ENCODE data around the gene SLC11A1.

Gene SLC11A1

DNA sequence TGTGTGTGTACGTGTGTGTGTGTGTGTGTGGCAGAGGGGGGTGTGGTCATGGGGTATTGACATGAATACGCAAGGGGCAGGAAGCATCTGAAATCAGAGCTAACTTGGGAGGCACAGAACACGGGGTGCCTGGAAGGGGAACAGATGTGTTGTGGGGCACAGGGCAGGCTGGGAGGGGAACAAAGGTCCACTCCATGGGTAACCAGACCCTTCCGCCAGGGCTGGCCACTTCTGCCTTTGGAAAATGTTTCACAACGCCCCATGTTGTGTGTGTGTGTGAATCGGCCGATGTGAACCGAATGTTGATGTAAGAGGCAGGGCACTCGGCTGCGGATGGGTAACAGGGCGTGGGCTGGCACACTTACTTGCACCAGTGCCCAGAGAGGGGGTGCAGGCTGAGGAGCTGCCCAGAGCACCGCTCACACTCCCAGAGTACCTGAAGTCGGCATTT, at the start of gene SLC11A1:
Gene SLC11A1 (plus strand): TSS at position 358 of the 451 bp plus-strand sequence. CDS start 96 bp downstream, outside the sequence.
- TF ChIP-seq GATA3 (IDR thresholded peaks at IDR 0.05; ENCODE audit: low read depth, low read length) (no peak), GATA2 (IDR thresholded peaks at IDR 0.05; ENCODE audit: low read depth, low read length) (no peak)

DNA sequence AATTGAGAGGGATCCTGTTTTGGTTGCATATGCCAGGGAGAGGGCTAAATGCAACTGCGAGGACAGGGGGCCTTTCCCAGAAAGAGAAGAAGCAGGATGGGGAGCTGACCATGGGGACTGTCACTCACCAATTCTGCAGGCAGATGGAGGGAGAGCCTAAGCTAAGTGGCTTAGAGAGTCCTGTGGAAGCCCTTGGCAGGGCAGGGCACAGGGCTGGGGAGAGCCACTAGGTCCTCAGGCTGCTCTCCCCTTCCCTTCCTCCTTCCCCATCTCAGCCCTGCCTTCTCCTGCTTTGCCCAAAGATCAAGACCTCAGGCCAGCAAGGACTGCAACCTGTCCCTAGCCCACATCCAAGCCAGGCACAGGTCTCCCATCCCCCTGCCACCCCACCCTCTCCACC, 49.8 kb upstream of the SLC11A1 start:
- TF ChIP-seq GATA2 (IDR thresholded peaks at IDR 0.05; ENCODE audit: low read depth, low read length), result no peak
- no peak for TF ChIP-seq GATA3 (IDR thresholded peaks at IDR 0.05; ENCODE audit: low read depth, low read length)

- TF ChIP-seq GATA2 (IDR thresholded peaks at IDR 0.05; ENCODE audit: low read depth, low read length), result no peak
- TF ChIP-seq GATA3 (IDR thresholded peaks at IDR 0.05; ENCODE audit: low read depth, low read length), result no peak
Measured at GRCh38 chr2:218332920-218333645, 49.0 kb upstream of the SLC11A1 start.

DNA sequence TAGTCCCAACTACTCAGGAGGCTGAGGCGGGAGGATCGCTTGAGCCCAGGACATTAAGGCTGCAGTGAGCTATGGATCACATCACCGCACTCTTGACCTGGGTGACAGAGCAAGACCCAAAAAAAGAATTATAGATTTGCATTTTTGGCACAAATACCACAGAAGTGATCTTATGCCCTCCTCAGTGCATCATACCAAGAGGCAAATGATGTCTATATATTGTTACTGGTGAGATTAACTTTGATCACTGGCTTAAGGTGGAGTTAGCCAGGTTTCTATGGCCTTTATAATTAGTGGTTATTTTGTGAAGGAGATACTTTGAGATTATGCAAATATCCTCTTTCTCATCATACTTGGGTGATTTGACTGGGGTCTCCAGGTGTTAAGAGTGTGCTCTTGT, 47.5 kb upstream of the SLC11A1 start:
- no peak for TF ChIP-seq GATA2 (IDR thresholded peaks at IDR 0.05; ENCODE audit: low read depth, low read length)

GRCh38 chr2:218340656-218341055, 41.4 kb upstream of the SLC11A1 start:
- no peak for TF ChIP-seq GATA2 (IDR thresholded peaks at IDR 0.05; ENCODE audit: low read depth, low read length)
- no peak for TF ChIP-seq GATA3 (IDR thresholded peaks at IDR 0.05; ENCODE audit: low read depth, low read length)

- TF ChIP-seq GATA2 (IDR thresholded peaks at IDR 0.05; ENCODE audit: low read depth, low read length), result no peak
- no peak for TF ChIP-seq GATA3 (IDR thresholded peaks at IDR 0.05; ENCODE audit: low read depth, low read length)
Measured at GRCh38 chr2:218341381-218341780, 40.7 kb upstream of the SLC11A1 start.

- TF ChIP-seq GATA3 (IDR thresholded peaks at IDR 0.05; ENCODE audit: low read depth, low read length), result no peak
- no peak for TF ChIP-seq GATA2 (IDR thresholded peaks at IDR 0.05; ENCODE audit: low read depth, low read length)
Measured at GRCh38 chr2:218342837-218343236, 39.2 kb upstream of the SLC11A1 start.

- no peak for TF ChIP-seq GATA3 (IDR thresholded peaks at IDR 0.05; ENCODE audit: low read depth, low read length)
- no peak for TF ChIP-seq GATA2 (IDR thresholded peaks at IDR 0.05; ENCODE audit: low read depth, low read length)
Measured at GRCh38 chr2:218343591-218343990, 38.5 kb upstream of the SLC11A1 start.

DNA sequence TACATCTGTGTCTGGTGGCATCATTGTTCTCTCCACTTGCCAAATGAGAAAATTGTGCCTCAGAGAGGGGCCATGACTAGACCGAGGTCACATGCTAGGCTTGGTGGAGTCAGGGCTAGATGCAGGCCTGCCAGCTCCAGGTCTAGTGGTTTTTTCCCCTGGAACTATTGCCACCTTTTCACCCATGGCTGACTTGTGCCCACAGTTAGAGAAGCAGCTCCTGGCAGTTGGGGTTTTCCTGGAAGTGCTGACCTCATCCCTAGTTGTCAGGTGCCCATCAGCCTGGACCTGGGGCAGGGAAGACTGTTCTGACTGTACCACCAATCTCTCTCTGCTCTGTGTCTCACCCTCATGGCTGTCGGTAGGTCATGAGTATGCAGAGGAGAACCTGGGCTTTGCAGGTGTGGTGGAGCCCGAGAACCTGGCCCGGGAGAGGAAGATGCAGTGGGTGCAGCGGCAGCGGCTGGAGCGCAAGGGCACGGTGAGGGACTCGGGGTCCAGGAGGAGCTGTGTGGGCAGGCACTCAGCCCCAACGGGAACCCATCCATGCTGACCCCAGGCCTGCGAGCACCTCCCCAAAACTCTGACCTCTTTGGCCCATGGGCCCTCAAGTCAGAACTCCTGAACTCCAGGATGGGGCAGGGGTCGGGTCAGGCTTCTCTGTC, 37.9 kb upstream of the SLC11A1 start:
- TF ChIP-seq GATA3 (IDR thresholded peaks at IDR 0.05; ENCODE audit: low read depth, low read length) (no peak), GATA2 (IDR thresholded peaks at IDR 0.05; ENCODE audit: low read depth, low read length) (no peak)

DNA sequence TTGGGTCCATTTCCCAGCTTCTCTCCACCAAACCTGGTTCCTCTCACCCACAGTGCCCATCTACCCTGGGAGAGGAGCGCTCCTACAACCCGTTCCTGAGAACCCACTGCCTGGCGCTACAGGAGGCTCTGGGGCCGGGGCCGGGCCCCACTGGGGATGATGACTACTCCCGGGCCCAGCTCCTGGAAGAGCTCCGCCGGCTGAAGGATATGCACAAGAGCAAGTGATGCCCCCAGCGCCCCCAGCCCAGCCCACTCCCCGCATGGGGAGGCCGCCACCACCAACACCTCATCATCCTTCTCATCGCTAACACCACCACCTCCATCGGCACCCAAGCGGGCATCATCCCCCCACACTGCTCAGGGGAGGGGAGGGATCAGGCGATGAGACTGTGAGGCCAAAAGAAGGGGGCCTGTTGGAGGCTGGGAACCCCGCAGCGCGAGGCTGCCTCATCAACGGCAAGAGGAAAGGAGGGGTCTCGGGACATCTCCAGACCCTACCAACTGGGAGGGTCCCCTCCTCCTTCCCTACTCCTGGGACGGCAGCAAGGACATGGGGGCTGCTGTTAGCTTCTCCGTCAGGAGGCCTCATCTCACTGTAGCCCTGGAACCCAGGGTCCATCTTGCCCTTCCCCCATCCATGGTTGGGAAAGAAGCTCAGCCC, 37.2 kb upstream of the SLC11A1 start:
- TF ChIP-seq GATA3 (IDR thresholded peaks at IDR 0.05; ENCODE audit: low read depth, low read length) (no peak), GATA2 (IDR thresholded peaks at IDR 0.05; ENCODE audit: low read depth, low read length) (no peak)

GRCh38 chr2:218345491-218346236, 36.4 kb upstream of the SLC11A1 start:
- TF ChIP-seq GATA3 (IDR thresholded peaks at IDR 0.05; ENCODE audit: low read depth, low read length) (no peak), GATA2 (IDR thresholded peaks at IDR 0.05; ENCODE audit: low read depth, low read length) (no peak)

DNA sequence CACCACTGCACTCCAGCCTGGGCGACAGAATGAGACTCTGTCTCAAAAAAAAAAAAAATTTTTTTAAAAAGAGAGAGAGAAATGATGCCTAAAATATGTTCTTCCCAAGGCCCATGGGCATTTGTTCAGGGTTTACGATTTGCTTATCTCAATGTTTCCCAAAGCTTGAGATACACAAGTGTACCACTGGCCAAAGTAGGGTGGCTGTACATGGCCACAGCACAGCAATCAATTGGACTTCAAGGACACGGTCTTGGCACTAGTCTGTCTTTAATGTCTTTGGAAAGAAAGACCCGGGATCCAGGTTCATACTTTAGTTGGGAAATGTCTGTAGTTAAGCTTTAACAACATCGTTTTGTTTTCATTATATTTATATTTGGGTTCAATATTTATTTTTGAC, 34.9 kb upstream of the SLC11A1 start:
- TF ChIP-seq GATA2 (IDR thresholded peaks at IDR 0.05; ENCODE audit: low read depth, low read length) (no peak), GATA3 (IDR thresholded peaks at IDR 0.05; ENCODE audit: low read depth, low read length) (no peak)

DNA sequence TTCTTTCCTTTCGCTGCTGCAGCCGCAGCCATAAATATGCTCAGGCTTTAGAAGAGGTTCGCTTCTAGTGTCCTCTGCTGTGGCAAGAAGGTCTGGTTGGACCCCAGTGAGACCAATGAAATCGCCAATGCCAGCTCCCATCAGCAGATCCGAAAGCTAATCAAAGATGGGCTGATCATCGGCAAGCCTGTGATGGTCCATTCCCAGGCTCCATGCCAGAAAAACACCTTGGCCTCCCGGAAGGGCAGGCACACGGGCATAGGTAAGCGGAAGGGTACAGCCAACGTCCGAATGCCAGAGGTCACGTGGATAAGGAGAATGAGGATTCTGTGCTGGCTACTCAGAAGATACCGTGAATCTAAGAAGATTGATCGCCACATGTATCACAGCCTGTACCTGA, 28.0 kb upstream of the SLC11A1 start:
- TF ChIP-seq GATA3 (IDR thresholded peaks at IDR 0.05; ENCODE audit: low read depth, low read length) (no peak), GATA2 (IDR thresholded peaks at IDR 0.05; ENCODE audit: low read depth, low read length) (no peak)

DNA sequence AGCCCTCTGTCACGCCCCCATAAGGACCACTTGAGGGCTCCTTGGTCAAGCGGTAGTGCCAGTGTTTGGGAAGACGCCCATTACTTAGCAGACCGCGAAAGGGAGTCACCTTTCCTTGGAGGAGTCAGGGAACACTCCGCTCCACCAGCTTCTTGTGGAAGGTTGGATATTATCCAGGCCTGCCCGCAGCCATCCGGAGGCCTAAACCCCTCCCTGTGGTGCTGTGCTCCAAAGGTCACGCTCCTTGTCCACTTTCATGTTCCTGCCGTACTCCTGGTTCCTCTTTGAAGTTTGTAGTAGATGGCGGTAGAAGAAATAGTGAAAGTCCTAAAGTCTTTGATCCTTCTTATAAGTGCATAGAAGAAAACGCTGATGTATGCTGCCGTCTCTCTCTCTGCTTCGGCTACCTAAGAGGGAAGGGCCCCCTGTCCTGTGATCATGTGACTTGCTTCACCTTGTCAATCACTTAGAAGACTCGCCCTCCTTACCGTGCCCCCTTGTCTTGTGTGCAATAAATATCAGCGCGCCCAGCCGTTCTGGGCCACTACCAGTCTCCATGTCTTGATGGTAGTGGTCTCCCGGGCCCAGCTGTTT, 27.1 kb upstream of the SLC11A1 start:
- TF ChIP-seq GATA2 (IDR thresholded peaks at IDR 0.05; ENCODE audit: low read depth, low read length) (no peak), GATA3 (IDR thresholded peaks at IDR 0.05; ENCODE audit: low read depth, low read length) (no peak)

All from SH-SY5Y (cell line).